HG03039 (cell line): ENCODE results near the gene SLC2A9.
"Not testable (repeated sequence)": the region's sequence is repeated elsewhere in the genome, so short reads cannot be mapped to it uniquely, and the experiment has no call there.

ENCODE experiments used
- ATAC-seq: cut with Tn5 transposase; IDR thresholded peaks from one replicate; pipeline ENCODE4 v1.9.1; 2021; ENCODE audit warnings: mild to moderate bottlenecking, moderate library complexity; ENCODE audit not compliant: unreplicated experiment

SLC2A9 gene

GRCh38 chr4:9933956-9934355 lies 87.3 kb downstream of the SLC2A9 start:
- no peak for ATAC-seq

GRCh38 chr4:9933184-9933583 lies 88.1 kb downstream of the SLC2A9 start:
- ATAC-seq: no peak

GRCh38 chr4:9932771-9933170 lies 88.5 kb downstream of the SLC2A9 start:
- ATAC-seq: no peak

GRCh38 chr4:9931146-9931545 lies 90.2 kb downstream of the SLC2A9 start:
- ATAC-seq: no peak

GRCh38 chr4:9929111-9929510 lies 92.2 kb downstream of the SLC2A9 start:
- ATAC-seq: no peak

GRCh38 chr4:9927341-9928007 lies 93.8 kb downstream of the SLC2A9 start:
- ATAC-seq: no peak

GRCh38 chr4:9926586-9926985 lies 94.7 kb downstream of the SLC2A9 start:
- ATAC-seq: no peak

- ATAC-seq: no peak
These were observed 95.4 kb downstream of the SLC2A9 start for GRCh38 chr4:9925750-9926439.

- ATAC-seq: no peak
These were observed 96.5 kb downstream of the SLC2A9 start for GRCh38 chr4:9924750-9925149.

GRCh38 chr4:9923195-9923812 lies 98.0 kb downstream of the SLC2A9 start:
- ATAC-seq: no peak

GRCh38 chr4:9921326-9921725 lies 100.0 kb downstream of the SLC2A9 start:
- ATAC-seq: no peak

- ATAC-seq: no peak
These were observed 101.3 kb downstream of the SLC2A9 start for GRCh38 chr4:9920029-9920428.

GRCh38 chr4:9919047-9919446 lies 102.2 kb downstream of the SLC2A9 start:
- no peak for ATAC-seq

- no peak for ATAC-seq
These were observed 102.8 kb downstream of the SLC2A9 start for GRCh38 chr4:9918484-9918883.

- no peak for ATAC-seq
These were observed 104.4 kb downstream of the SLC2A9 start for GRCh38 chr4:9916937-9917336.

GRCh38 chr4:9916346-9916745 lies 105.0 kb downstream of the SLC2A9 start:
- ATAC-seq: no peak

GRCh38 chr4:9913846-9914245 lies 107.5 kb downstream of the SLC2A9 start:
- ATAC-seq: no peak

- ATAC-seq: no peak
These were observed 114.3 kb downstream of the SLC2A9 start for GRCh38 chr4:9906996-9907395.

GRCh38 chr4:9904976-9905587 lies 116.2 kb downstream of the SLC2A9 start:
- ATAC-seq: no peak

- no peak for ATAC-seq
These were observed 118.0 kb downstream of the SLC2A9 start for GRCh38 chr4:9903317-9903716.

GRCh38 chr4:9901257-9901656 lies 120.0 kb downstream of the SLC2A9 start:
- no peak for ATAC-seq

- ATAC-seq: not testable (repeated sequence)
These were observed 120.7 kb downstream of the SLC2A9 start for GRCh38 chr4:9900633-9901032.
